GM19372 (cell line): Measurements from ENCODE around the gene ADAM21.
"Not testable (repeated sequence)": the region's sequence is repeated elsewhere in the genome, so short reads cannot be mapped to it uniquely, and the experiment has no call there.

Experiments
- ATAC-seq: cut with Tn5 transposase; IDR thresholded peaks from one replicate; pipeline ENCODE4 v1.9.1; 2021; ENCODE audit warnings: mild to moderate bottlenecking, low read depth, moderate library complexity; ENCODE audit not compliant: unreplicated experiment

Gene ADAM21

DNA sequence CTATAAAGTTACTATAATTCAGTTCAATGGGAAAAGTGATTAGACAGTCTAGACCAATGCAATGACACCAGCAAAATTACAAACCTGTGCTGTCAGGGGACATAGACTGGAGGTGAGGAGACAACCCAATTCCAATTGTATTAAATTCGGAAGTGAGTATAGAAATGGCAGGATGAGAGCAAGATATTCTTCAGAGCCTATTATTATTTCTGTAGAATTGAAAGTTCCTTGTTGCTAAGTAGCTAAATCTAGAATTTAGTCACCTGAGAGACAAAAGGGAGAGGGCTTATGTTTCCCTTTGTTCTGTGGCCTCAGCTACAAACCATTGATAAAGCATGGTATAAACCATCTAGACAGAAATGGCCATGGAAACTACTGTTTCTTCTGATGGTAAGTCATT lies at the start of gene ADAM21:
Gene ADAM21, plus strand, starts transcription at position 301 of the 400 bp plus-strand sequence. CDS start 5,326 bp downstream, outside the sequence.
- ATAC-seq = no peak

- ATAC-seq = not testable (repeated sequence)
These were observed 48.6 kb upstream of the ADAM21 start for GRCh38 chr14:70403335-70403734.

DNA sequence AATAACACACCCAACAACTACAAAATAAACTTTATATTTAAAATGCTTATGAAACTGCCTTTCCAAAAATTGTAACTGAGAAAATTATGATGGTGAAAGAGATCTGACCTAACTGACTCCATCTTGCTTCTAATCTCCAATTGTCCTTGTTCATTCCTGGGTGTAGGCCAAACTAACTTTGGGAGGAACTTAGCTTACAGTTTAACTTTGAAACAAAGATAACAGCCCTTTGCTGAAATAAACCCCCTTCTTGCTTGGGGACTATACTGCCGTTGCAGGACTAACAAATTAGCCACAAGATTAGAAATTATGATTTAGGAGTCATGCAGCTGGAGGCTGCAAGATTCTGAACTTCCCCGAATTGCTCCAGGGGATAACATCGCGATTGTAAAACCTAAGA lies 45.8 kb upstream of the ADAM21 start:
- ATAC-seq = not testable (repeated sequence)

DNA sequence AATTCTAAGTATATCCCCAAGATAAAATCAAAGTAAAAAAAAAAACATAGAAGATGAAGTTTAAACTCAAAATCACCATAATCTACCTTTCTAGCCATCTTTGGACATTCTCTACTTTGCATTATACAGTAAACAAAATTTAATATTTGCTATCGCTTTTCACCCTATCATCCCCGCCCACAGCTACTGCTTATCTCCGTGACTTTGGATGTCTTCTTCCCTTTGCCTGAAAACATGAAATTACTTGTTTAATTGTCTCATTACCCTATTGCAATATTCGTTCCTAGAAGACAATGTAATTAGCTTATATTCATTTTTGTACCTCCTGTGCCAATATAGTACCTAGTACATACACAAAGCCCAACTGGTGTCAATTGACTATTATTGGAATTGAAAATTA lies 44.4 kb upstream of the ADAM21 start:
- ATAC-seq = no peak

- no peak for ATAC-seq
These were observed 36.2 kb upstream of the ADAM21 start for GRCh38 chr14:70415788-70416187.

DNA sequence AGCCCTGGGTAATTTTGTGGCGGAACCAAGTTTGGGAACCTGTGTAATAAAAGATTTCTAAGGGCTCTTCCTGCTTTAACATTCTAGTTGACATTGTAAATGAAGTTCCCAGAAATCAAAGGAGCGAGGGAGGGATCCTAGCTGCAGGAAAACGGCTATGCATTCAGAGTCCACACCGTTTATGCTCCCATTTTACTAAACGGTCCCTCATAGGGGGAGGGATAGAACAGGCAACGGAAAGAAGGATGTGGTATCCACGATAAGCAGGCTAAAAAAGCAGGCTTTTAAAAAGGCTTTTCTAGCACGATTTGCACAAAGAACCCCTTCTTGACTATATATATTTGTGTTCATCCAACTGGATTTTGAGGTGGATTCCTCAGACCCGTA lies 35.6 kb upstream of the ADAM21 start:
- no peak for ATAC-seq

DNA sequence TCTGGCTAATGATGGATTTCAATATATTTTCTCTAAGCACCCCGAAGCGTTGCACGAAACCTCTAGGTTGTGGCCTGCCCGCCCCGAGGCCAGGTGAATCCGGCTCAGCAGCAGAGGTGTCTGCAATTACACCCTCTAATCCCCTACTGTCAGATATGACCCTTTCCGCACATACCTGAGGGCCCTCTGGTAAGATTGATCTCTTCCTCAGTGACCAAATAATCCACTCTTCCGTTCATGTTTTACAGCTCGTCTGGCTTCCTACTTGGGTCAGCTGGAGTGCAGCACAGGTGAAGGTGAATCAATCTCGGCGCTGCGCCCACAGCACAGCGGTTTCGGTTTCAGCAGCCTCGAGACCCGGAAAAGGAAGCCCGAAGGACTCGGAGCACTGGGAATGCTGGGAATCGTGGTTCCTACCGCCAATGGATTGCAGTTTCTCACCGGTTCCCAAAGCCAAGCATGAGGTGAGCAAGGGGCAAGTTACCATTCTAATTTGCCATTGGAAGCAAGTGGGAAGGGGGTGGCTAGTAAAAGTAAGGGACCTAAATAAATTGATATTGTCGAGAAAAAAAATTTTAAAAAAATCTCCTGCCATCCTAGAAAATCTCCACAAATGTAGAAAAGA lies 35.1 kb upstream of the ADAM21 start, which contains the start of gene SYNJ2BP:
Gene SYNJ2BP, minus strand, starts transcription at position 366 of the 625 bp plus-strand sequence. Its CDS starts 127 bp downstream, at position 239.
- ATAC-seq = no peak

- ATAC-seq = not testable (repeated sequence)
These were observed 32.6 kb upstream of the ADAM21 start for GRCh38 chr14:70419270-70419931.

DNA sequence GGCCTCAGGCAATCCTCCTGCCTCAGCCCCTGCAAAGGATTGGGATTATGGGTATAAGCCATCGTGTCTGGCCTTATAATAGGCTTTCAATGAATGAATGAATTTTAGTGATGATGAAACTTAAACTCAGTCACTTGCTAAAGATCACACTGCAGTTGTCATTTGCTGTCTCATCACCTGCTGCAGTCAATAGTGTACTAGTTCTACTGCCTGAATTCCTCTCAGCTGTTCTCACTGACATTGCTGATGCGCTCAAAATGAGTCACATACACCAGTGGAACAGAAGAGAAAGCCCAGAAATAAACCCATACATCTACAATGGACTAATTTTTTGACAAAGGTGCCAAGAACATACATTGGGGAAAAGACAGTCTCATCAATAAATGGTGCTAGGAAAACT lies 29.4 kb upstream of the ADAM21 start:
- no peak for ATAC-seq

- ATAC-seq = no peak
These were observed 26.6 kb upstream of the ADAM21 start for GRCh38 chr14:70425354-70425753.

DNA sequence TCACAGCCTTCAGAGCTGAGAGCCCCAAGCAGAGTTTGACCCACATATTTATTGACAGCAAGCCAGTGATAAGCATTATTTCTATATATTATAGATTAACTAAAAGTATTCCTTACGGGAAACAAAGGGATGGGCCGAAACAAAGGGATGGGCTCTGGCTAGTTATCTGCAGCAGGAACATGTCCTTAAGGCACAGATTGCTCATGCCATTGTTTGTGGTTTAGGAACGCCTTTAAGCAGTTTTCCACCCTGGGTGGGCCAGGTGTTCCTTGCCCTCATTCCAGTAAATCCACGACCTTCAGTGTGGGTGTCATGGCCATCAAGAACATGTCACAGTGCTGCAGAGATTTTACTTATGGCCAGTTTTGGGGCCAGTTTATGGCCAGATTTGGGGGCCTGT lies 25.4 kb upstream of the ADAM21 start:
- not testable (repeated sequence) for ATAC-seq

GRCh38 chr14:70436867-70437266 lies 15.1 kb upstream of the ADAM21 start:
- no peak for ATAC-seq

DNA sequence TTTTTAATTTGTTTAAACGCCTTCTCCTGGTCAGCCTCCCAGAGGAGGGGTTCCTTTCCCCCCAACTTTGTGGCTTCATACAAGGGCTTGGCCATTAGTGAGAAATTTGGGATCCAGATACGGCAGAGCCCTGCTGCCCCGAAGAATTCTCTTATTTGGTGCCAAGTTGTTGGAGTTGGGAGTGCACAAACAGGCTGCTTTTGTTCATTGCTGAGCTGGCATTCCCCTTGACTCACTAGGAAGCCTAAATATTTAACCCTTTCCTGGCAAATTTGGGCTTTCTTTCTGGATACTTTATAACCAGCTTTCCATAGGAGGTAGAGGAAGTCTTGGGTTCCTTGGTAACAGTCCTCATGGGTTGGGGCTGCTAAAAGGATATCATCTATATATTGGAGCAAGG lies 10.3 kb upstream of the ADAM21 start:
- no peak for ATAC-seq

DNA sequence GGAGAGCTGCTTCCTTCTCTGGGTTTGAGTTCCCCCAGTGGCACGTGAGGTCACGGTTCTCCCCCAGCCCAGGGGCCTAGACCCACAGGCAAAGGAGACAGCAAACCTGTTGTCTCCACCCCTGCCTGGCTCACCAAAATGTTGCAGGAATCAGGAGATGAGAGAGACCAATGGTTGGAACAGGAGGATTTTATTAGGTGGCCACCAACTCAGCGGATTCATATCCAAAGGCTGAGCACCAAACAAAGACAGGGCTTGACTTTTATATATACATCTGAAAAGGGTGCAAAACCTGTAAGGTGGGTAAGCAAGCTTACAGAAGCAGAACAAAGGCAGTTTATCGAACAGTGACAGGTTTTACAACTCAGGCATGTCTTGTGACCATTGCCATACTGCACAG lies 9.2 kb upstream of the ADAM21 start:
- ATAC-seq = no peak

GRCh38 chr14:70448633-70449340 lies 3.2 kb upstream of the ADAM21 start:
- ATAC-seq = no peak

GRCh38 chr14:70454731-70455130 lies 2.8 kb downstream of the ADAM21 start:
- ATAC-seq = no peak

- no peak for ATAC-seq
These were observed 16.8 kb downstream of the ADAM21 start for GRCh38 chr14:70468731-70469130.

- not testable (repeated sequence) for ATAC-seq
These were observed 19.0 kb downstream of the ADAM21 start for GRCh38 chr14:70470863-70471563.

DNA sequence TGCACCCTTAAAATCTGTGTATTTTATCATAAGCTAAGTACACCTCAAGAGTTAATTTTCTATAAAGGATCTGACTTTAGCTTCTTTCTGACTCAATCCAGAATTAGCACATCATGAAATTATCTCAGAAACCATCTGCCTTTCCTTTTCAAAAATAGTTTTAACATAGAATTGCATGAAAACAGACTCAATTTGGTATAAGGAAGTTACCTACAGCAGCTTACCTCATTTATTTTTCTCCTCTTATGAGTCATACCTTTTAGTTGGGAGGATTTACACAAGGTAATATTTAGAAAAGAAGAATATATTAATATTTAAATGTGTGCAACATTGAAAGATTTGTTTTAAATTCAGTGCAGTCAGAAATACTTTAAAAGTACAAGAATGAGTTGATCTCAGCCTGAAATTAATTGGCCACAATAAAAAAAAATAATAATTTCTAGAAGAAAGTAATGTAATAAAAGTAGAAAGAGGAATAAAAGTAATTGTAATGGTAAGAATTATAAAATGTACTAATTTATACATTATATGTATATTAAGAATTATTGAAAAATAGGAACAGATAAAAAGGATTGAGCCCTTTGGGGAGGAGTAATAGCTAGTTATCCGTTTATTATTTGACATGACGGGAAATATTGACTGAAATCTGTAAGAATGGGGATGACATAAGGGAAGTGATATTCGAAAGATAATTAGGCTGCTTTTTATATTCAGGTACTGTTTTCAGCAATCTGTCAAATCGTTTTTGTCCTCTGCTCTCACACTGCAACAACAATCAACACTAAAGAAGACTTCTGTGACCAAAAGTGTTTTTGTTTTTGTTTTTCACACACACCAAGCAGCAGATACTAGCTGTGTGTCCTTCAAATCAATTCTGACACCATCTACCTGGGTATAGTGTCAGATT lies 20.5 kb downstream of the ADAM21 start:
- no peak for ATAC-seq

DNA sequence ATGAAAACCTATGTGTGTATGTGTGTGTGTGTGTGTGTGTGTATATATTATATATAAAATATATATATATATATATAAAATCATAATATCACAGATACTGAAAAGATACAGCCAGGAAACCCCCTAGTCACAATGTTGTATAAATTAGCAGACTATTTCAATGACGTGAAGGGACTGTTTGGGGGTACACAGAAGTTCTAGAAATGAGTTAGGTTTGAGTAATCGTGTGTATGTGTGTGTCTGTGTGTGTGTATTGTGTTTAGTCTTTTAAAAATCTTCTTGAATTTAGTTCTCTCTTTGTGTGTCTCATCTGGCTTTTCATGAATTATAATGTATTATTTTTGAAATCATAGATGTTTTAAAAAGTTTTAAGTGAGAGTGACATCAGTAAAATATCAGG lies 21.9 kb downstream of the ADAM21 start:
- no peak for ATAC-seq
